Activated naive CD8-positive, alpha-beta T cell treated with anti-CD3 and anti-CD28 coated beads for 36 hours (primary cell): Measurements from ENCODE around the gene HTR6. TPM values are rescaled to one million over a fixed set of nuclear protein-coding genes. Genes with fewer than 3 reads are reported as not detected.
"Not testable (repeated sequence)": the region's sequence is repeated elsewhere in the genome, so short reads cannot be mapped to it uniquely, and the experiment has no call there.

Experiments
- DNase-seq: peaks from one replicate; pipeline ENCODE4 v3.0.0; 2021
- H3K27ac Mint-ChIP-seq: one replicate; pipeline ENCODE4 v1.8.0; 2022; ENCODE audit warnings: mild to moderate bottlenecking, moderate library complexity, mixed read lengths
- H3K27me3 Mint-ChIP-seq: one replicate; pipeline ENCODE4 v1.8.0; 2022; ENCODE audit warnings: mild to moderate bottlenecking, mixed read lengths
- H3K36me3 Mint-ChIP-seq: one replicate; pipeline ENCODE4 v1.8.0; 2021; ENCODE audit warnings: mild to moderate bottlenecking, mixed read lengths
- H3K4me1 Mint-ChIP-seq: one replicate; pipeline ENCODE4 v1.8.0; 2021; ENCODE audit warnings: mixed read lengths
- H3K4me3 Mint-ChIP-seq: one replicate; pipeline ENCODE4 v1.8.0; 2022; ENCODE audit warnings: mild to moderate bottlenecking, moderate library complexity, mixed read lengths
- H3K9me3 Mint-ChIP-seq: one replicate; pipeline ENCODE4 v1.8.0; 2022; ENCODE audit warnings: mixed read lengths
- total RNA-seq, 2 experiments: library from RNA; stranded (reverse); gene quantifications; one replicate each; pipeline ENCODE4 v1.2.3, GENCODE V29; 2021

The HTR6 gene
- total RNA-seq, 2 experiments from 2014 or later: not detected

DNA sequence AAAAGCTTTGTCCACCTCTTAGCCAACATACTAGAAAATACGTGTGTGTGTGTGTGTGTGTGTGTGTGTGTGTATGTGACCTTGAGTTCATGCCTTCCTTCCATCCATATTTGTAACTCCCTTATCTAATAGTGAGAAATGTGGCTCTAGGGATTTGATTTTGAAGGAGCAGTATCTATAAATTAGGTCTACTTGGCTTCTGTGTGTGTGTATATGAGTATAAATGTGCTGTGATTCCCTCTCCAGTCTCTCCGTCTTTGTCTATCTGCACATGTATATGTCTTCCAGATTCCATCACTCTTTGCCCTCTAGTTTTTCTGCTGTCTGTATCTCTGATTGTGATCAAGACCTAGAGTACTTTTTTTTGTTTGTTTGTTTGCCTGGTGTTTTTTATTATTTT, 32.5 kb upstream of the HTR6 start:
- no peak overlapping the region for H3K4me3 Mint-ChIP-seq
- no peak overlapping the region for H3K27ac Mint-ChIP-seq
- H3K36me3 Mint-ChIP-seq: peaks cover 8% of the 10 kb centered on the region
- no peak for DNase-seq
- no peaks in the 10 kb centered on the region for H3K9me3 Mint-ChIP-seq
- H3K4me1 Mint-ChIP-seq: no peaks in the 10 kb centered on the region
- H3K27me3 Mint-ChIP-seq: no peaks in the 10 kb centered on the region

DNA sequence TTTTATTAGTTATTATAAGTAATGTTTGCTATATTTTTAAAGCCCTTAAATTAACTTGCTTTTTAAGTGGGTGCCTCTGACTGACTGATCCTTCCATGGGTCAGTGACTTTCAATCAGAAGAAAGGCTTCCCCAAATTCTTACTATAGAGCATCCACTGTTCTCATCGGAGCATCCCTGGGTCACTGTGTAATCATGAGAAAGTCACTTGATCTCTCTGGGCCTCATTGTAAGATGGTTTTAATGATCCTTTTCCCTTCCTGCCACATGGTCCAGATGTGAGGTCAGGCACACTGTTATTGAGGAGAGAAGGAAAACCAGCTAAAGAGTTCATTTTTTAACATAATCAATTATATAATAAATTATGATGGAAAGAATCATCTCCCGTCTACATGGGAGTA, 31.6 kb upstream of the HTR6 start:
- DNase-seq: no peak
- peaks cover 5% of the 10 kb centered on the region for H3K36me3 Mint-ChIP-seq
- H3K27me3 Mint-ChIP-seq: no peaks in the 10 kb centered on the region
- no peak overlapping the region for H3K27ac Mint-ChIP-seq
- no peak overlapping the region for H3K4me3 Mint-ChIP-seq
- H3K9me3 Mint-ChIP-seq: no peaks in the 10 kb centered on the region
- no peaks in the 10 kb centered on the region for H3K4me1 Mint-ChIP-seq

DNA sequence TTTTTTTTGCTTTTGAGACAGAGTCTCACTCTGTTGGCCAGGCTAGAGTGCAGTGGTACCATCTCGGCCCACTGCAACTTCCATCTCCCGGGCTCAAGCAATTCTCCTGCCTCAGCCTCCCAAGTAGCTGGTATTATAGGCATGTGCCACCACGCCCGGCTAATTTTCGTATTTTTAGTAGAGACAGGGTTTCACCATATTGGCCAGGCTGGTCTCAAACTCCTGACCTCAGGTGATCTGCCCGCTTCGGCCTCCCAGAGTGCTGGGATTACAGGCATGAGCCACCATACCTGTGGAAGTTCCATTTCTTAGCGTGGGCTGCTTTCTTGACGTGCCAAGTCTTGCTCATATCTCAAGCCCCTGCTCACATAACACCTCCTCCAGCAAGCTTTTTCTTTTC, 29.6 kb upstream of the HTR6 start:
- H3K36me3 Mint-ChIP-seq, H3K27ac Mint-ChIP-seq, H3K27me3 Mint-ChIP-seq, H3K4me1 Mint-ChIP-seq, H3K4me3 Mint-ChIP-seq, DNase-seq, H3K9me3 Mint-ChIP-seq: not testable (repeated sequence)

DNA sequence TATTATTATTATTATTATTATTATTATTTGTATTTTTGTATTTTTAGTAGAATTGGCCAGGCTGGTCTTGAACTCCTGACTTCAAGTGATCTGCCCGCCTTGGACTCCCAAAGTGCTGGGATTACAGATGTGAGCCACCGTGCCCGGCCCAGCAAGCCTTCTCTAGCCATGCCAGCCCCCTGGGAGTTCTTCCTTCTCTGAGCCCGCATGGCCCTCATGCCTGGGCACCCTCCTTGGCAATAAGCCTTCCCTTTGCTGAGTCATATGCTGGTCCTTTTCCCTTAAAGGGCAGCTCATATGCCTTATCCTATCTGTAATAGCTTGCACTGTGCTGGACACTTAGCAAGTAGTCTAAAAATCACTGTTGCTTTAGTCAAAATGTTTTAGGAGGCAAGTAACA, 29.0 kb upstream of the HTR6 start:
- no peak overlapping the region for H3K4me3 Mint-ChIP-seq
- H3K27me3 Mint-ChIP-seq: no peaks in the 10 kb centered on the region
- DNase-seq: no peak
- no peak overlapping the region for H3K27ac Mint-ChIP-seq
- H3K36me3 Mint-ChIP-seq: no peaks in the 10 kb centered on the region
- no peaks in the 10 kb centered on the region for H3K9me3 Mint-ChIP-seq
- H3K4me1 Mint-ChIP-seq: no peaks in the 10 kb centered on the region

DNA sequence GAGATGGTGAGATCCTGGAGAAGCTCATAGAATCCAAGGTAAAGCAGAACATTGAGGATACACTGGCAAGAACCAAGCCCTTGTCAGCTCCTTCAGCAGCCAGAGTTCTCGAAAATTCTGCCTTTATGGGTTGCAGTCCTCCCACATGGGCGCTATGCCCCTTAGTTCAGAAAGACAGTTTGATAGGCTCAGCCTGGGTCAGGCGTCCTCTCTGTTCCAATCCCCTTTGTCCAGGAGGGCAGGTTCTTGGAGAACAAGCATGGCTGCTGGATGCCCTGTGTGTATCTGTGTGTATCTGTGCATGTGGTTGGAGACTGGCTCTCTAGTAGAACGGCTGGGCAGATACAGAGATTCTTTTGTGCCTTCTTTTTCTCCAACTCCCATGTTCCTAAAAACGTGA, 28.6 kb upstream of the HTR6 start:
- Mint-ChIP-seq H3K9me3 (no peaks in the 10 kb centered on the region), H3K4me1 (no peaks in the 10 kb centered on the region), H3K4me3 (no peak overlapping the region), H3K27ac (no peak overlapping the region), H3K27me3 (no peaks in the 10 kb centered on the region), H3K36me3 (no peaks in the 10 kb centered on the region)
- no peak for DNase-seq

DNA sequence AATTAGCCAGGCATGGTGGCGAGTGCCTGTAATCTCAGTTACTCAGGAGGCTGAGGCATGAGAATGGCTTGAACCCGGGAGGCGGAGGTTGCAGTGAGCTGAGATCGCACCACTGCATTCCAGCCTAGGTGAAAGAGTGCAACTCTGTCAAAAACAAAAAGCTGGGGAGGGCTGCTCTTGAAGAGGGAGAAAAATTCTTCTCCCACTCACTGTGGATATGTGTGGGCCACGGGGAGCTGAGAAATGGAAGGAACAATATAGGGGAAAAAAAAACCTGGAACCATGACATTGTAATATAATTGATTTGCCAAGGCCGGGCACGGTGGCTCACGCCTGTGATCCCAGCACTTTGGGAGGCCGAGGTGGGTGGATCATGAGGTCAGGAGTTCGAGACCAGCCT, 27.9 kb upstream of the HTR6 start:
- not testable (repeated sequence) for H3K36me3 Mint-ChIP-seq, H3K9me3 Mint-ChIP-seq, H3K4me1 Mint-ChIP-seq, H3K4me3 Mint-ChIP-seq, H3K27me3 Mint-ChIP-seq, DNase-seq, H3K27ac Mint-ChIP-seq

DNA sequence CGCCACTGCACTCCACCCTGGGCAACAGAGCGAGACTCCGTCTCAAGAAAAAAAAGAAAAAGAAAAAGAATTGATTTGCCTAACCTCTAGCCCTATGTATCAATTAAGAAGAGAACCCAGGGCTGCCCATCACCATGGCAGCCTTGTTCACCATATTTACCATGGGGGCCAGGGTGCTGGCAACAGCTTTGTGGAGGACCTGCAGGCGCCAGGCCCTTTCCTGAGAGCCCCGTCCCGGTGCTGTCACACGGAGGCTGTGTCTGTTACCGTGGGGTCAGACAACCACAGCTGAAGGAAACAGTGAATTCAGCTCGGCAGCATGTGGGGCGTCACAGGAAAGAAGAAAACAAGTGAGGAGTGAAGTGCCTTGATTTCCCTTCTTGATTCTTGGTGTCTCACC, 27.1 kb upstream of the HTR6 start:
- H3K36me3 Mint-ChIP-seq: no peaks in the 10 kb centered on the region
- peaks cover 4% of the 10 kb centered on the region for H3K27me3 Mint-ChIP-seq
- H3K4me1 Mint-ChIP-seq: no peaks in the 10 kb centered on the region
- no peak for DNase-seq
- no peak overlapping the region for H3K4me3 Mint-ChIP-seq
- no peaks in the 10 kb centered on the region for H3K9me3 Mint-ChIP-seq
- no peak overlapping the region for H3K27ac Mint-ChIP-seq

DNA sequence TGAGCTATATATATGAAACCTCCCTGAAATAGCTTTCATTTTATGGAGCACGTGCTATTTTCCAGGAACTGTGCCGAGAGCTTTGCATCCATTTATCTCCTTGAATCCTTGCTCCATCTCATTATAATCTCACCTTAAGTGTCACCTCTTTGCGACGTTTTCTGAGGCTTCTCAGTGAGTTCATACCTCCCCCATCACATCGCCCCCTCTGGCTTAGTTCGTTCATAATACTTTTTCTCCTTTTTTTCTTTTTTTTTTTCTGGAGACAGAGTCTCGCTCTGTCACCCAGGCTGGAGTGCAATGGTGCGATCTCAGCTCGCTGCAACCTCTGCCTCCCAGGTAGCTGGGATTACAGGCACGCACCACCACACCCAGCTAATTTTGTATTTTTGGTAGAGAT, 25.4 kb upstream of the HTR6 start:
- H3K4me3 Mint-ChIP-seq, H3K4me1 Mint-ChIP-seq, H3K27ac Mint-ChIP-seq, DNase-seq, H3K9me3 Mint-ChIP-seq, H3K36me3 Mint-ChIP-seq: not testable (repeated sequence)
- peaks cover 13% of the 10 kb centered on the region for H3K27me3 Mint-ChIP-seq

DNA sequence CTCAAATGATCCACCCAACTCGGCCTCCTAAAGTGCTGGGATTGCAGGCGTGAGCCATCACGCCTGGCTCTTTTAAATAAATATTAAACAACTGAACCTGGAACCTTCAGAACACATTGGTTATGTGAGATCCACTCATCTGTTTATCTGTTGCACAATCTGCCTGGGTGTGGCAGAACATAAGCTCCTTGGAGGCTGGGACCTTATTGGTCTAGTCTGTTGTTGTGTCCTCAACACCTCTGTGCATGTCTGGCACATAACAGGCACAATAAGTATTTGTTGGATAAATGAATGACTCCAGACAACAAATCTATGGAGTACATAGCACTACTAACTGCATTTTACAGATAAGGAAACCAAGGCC, 24.7 kb upstream of the HTR6 start:
- DNase-seq: no peak
- H3K27ac Mint-ChIP-seq: no peak overlapping the region
- H3K9me3 Mint-ChIP-seq: no peaks in the 10 kb centered on the region
- H3K4me3 Mint-ChIP-seq: no peak overlapping the region
- peaks cover 13% of the 10 kb centered on the region for H3K27me3 Mint-ChIP-seq
- peaks cover 5% of the 10 kb centered on the region for H3K4me1 Mint-ChIP-seq
- no peaks in the 10 kb centered on the region for H3K36me3 Mint-ChIP-seq

DNA sequence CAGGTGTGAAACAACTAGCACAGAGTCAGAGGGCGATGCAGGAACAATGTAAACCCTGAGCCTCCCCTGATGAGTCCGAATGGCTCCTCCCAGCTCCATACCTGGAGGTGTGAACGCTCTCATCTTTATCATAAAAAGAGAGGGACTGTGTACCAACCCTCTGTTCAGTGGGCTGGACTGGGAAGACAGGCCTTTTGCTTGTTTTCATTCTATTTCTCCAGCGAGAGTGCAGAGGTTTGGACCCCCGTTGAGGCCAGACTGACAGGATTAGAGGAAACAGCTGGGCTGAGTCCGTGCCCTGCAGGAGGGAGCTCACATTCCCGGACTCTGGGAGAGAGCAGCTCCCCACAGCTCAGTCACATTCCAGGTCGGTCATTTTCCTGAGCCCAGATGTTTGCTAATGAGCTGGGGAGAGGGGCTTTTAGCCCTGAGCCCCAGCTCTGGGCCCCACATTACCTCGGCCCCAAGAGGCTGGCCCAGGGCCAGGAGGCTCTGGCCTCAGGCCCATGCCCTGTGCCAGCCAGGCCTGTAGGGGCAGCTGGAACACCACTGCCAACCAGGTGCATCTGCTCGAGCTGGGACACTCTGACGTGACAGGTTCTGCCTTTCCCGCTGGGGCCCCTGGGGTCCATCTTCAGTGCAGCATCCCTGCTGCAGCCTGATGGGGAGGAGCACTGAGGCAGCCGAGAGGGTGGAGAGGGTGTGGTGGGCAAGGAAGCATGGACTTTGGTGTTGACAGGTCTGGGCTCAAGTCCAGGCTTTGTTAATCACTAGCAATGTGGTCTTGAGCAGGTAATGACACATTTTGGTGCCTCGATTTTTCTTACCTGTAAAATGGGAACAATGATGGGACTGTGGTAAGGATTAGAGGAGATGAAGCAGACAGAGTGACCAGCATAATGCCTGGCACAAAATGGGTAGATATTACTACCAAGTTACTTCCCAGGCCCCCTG, 24.0 kb upstream of the HTR6 start:
- no peak overlapping the region for H3K27ac Mint-ChIP-seq
- H3K9me3 Mint-ChIP-seq: no peaks in the 10 kb centered on the region
- H3K4me1 Mint-ChIP-seq: peaks cover 6% of the 10 kb centered on the region
- H3K36me3 Mint-ChIP-seq: no peaks in the 10 kb centered on the region
- no peak overlapping the region for H3K4me3 Mint-ChIP-seq
- H3K27me3 Mint-ChIP-seq: peaks cover 13% of the 10 kb centered on the region
- no peak for DNase-seq

DNA sequence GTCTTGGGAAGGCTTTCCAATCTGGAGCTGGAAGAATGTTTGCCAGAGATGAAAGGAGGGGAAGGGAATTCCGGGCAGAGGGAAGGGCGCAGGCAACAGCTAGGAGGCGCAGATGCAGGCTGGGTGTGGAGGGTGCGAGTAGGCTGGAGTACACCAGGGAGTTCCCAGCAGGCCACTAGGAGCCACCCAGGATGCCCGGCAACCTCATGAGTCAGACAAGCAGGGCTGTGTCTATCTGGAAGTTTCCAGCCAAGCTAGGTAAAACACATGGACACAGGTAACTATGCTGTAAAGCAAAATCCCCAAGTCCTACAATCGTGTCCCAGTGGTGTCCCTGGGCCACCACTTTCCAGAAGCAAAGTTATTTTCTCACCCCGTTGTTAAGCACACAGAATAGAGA, 21.6 kb upstream of the HTR6 start:
- Mint-ChIP-seq H3K4me3 (peak overlapping the region; percentile 80), H3K36me3 (no peaks in the 10 kb centered on the region), H3K4me1 (peaks cover 25% of the 10 kb centered on the region), H3K9me3 (no peaks in the 10 kb centered on the region), H3K27me3 (peaks cover 13% of the 10 kb centered on the region), H3K27ac (no peak overlapping the region)
- DNase-seq: no peak

DNA sequence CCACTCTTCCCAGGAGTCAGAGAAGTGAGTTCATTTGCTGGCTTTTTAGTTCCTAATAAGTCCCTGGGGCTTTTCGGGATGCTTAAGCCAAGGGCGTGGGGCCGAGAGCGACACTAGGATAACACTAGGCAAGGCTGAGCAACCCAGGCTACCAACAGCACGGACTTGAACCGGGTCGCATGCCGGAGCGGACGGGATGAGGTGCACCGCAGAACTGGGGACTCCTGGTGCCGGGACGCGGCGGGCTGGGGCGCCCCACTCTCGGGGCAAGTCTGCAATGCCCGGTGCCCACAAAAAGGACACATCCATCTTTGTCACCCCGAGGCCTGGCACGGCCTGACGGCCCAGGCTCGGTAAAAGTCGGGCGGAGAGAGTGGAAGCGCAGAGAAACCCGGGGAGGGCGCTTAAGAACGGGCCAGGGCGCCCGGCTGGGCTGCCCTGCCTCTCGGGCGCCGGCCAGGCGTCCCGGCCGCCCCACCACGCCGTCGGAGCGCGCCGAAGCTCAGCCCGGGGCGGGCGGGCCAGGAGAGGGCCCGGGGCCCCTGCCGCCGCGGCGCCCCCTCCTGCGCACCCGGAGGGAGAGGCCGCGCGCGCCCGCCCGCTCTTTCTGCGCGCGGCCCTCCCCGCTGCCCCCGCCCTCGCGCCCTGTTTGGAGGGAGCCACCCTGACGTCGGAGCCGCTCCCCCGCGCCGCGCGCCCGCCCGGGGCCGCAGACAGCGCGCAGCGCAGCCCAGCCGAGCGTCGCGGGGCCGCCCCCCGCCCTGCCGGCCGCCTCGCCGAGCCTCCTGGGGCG, 20.9 kb upstream of the HTR6 start, which contains the start of gene NBL1:
Gene NBL1 (plus strand): TSS at position 710 of the 793 bp plus-strand sequence. CDS start 10,720 bp downstream, outside the sequence.
- DNase-seq: peak; percentile 83
- Mint-ChIP-seq H3K36me3 (no peaks in the 10 kb centered on the region), H3K27me3 (peaks cover 13% of the 10 kb centered on the region), H3K4me3 (peak within 1 kb of the TSS; percentile 95), H3K27ac (peak within 1 kb of the TSS; percentile 81), H3K9me3 (no peaks in the 10 kb centered on the region), H3K4me1 (peaks cover 25% of the 10 kb centered on the region)

DNA sequence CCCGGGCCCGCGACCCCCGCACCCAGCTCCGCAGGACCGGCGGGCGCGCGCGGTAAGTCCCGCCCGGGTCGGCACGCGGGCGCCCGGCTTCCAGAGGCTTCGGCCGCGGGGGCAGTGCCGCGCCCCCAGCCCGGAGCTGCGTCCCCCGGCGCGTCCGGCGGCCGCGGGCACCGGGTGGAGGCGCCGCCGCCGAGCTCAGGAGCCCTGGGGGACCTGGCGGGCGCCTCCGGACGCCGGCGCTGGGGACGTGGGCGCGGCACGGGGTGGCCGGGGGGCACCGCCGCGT, 20.3 kb upstream of the HTR6 start:
- H3K27me3 Mint-ChIP-seq: peaks cover 13% of the 10 kb centered on the region
- H3K36me3 Mint-ChIP-seq: no peaks in the 10 kb centered on the region
- no peaks in the 10 kb centered on the region for H3K9me3 Mint-ChIP-seq
- peaks cover 25% of the 10 kb centered on the region for H3K4me1 Mint-ChIP-seq
- DNase-seq: no peak
- H3K4me3 Mint-ChIP-seq: peak overlapping the region; percentile 95
- no peak overlapping the region for H3K27ac Mint-ChIP-seq

DNA sequence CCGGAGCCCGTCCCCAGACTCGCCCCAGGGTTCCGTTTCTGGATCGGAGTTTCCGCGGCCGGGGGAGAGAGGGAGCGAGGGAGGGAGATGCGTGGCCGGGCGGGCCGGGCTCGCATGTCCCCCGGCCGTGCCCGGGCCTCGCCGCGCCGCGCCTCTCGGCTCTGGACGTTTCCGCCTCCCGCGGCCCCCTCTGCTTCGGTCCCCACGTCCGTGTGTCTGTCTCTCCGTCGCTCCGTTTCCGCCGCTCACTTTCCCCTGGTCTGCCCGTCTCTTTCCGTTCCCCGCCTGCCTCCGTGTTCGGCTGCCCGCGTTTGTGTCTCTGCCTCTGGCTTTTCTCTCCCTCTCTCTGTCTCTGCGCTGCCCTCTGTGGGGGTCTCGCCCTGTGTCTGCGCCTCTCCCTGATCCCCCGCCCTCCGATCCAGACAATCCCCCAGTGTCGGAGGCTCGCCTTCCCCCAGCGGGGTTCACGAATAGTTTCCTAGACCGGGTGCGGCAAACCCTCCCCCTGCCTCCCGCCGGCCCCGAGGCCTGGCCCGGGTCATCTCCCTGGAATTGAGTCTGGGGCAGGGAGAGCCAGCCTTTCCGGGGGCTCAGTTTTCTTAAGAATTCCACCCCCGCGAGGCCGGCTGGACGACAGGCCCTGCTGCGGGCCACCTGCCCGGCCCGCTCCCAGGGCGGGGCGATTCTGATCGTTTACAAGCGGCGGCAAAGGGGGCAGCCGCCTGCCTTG, 19.8 kb upstream of the HTR6 start:
- no peaks in the 10 kb centered on the region for H3K9me3 Mint-ChIP-seq
- H3K27me3 Mint-ChIP-seq: peaks cover 13% of the 10 kb centered on the region
- peak overlapping the region; percentile 95 for H3K4me3 Mint-ChIP-seq
- H3K36me3 Mint-ChIP-seq: no peaks in the 10 kb centered on the region
- H3K4me1 Mint-ChIP-seq: peaks cover 25% of the 10 kb centered on the region
- H3K27ac Mint-ChIP-seq: peak overlapping the region; percentile 81
- peak; percentile 67 for DNase-seq
